ENCODE results near the gene VAV2.

VAV2 gene

DNA sequence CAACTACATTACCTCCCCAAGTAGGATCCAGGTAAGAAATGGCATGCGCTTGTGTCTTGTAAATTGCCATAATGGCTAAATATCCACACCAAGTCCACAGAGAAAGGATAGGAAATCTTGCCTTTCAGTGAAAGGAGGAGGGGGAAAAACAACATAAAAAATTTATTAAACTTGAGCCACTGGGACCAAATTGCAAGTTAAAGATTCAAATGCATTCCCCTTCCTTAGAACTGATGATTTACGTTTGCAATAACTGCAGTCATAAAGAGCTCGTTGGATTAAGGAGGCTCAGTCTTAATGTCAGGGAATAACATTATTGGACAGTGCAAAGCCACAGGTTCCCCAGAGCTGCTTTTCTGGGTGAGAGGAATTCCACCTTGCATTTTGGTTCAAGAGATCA is 161.4 kb downstream of the VAV2 start:
- DNase-seq, result no peak

DNA sequence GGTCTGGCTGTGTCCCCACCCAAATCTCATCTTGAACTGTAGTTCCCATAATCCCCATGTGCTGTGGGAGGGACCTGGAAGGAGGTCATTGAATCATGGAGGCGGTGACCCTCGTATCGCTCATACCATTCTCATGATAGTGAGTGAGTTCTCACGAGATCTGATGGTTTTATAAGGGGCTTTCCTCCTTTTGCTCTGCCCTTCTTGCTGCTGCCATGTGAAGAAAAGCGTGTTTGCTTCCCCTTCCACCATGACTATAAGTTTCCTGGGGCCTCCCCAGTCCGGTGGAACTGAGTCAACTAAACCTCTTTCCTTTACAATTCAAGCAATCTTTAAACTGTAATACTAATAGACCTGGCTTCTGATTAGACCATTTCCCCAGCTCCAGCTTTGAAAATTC is 161.8 kb downstream of the VAV2 start:
- DNase-seq, result no peak

GRCh38 chr9:133828338-133828997 is 163.7 kb downstream of the VAV2 start:
- DNase-seq, result no peak

- DNase-seq, result no peak
Observed at GRCh38 chr9:133826289-133827085, 165.6 kb downstream of the VAV2 start.

- no peak for DNase-seq
Observed at GRCh38 chr9:133825555-133826218, 166.4 kb downstream of the VAV2 start.

GRCh38 chr9:133824802-133825186 is 167.3 kb downstream of the VAV2 start:
- DNase-seq, result no peak

GRCh38 chr9:133824106-133824801 is 167.9 kb downstream of the VAV2 start:
- DNase-seq, result no peak

DNA sequence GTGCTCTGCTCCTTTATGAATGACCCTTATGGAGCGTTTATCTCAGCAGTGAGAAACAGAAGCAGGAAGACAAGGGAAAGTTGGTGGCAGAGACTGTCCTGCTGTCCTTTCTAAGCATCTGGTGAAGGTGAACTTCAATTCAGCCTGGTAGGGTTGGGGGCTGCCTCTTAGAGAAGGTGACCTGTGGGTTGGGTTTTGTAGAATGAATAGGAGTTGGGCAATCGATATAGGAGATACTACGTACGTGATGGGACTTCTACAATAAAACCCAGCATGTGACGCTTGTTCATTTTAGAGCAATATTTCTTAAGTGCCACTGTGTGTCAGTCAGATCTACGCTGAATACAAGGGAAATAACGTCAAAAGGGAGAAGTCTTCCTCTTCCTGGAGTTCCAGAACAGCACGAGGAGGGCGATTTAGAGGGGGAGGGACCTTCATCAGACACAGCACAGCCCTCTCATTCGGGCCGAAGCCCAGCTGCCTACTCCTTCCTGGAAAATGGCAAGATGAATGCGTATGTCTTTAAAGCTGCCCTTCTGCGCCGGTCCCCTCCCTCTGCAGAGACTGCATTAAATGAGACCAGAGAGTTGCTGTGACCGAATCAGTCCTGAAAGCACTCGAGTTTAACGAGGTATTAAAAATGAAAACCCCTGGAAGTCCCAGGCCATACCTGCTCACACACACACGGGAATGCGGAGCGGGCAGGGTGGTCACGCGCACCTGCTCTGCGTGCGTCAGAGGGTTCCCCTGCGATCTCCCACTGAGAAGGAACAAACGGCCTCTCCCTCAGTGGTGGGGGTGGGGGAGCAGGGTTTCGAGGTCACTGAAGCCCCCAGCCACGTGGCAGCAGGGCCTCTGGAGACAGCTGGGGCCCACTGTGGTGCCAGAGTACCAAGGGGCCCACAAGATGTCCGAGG is 168.7 kb downstream of the VAV2 start:
- DNase-seq, result no peak

GRCh38 chr9:133822430-133823065 is 169.6 kb downstream of the VAV2 start:
- DNase-seq, result no peak

DNA sequence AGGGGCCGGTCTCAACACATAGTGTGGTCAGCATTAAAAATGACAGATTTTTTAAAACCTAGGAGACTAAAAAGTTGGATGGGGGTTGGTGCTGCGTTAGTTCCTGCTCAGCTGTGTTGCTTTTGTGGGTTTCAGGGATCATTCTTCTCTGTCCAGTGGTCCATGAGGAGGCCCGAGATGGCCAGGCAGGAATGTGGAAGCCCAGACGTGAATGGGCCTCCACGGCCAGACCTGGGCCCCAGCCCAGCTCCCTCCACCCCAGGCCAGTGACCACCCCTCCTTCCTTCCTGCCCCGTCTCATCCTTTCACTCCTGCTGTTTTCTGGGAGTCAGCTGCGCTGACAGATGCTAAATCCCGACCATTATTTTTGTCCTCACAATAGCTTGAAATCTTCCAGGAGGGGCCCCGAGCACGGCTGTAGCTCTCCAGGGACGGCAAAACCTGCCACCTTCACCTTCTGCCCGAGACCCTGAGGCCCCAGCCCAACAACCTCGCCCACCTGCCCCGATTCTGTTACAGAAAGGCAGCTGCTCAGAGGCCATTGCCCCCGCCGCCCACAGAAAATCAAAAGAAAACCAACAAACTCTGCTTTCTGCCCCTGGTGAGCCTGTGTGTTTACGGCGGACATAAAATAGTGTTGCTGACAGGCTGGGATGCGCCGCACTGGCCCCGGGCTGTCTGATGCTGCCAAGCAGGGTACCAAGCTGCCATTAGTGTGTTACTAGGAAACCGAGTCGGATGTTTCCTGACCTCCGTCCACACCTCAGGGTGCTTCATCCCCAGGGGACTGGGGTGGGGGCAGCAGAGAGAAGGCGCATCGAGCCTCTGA is 170.3 kb downstream of the VAV2 start:
- DNase-seq, result no peak

GRCh38 chr9:133819923-133820322 is 172.2 kb downstream of the VAV2 start:
- no peak for DNase-seq

DNA sequence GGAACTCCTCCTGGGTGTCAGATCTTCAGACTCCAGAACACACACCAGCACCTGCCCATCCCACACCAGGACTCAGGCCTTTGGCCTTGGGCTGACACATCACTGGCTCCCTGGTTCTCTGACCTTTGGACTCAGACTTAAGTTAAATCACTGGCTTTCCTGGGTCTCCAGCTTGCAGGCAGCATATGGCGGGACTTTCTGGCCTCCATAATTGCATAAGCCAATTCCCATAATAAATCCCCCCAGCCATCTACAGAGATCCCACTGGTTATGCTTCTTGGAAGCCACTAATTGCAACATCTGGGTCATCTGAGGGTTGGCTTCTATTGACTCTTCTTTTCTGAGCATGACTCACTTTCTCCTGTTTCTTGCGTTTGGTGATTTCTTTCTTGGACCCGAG is 173.7 kb downstream of the VAV2 start:
- DNase-seq, result no peak

- no peak for DNase-seq
Observed at GRCh38 chr9:133815781-133816180, 176.3 kb downstream of the VAV2 start.

DNA sequence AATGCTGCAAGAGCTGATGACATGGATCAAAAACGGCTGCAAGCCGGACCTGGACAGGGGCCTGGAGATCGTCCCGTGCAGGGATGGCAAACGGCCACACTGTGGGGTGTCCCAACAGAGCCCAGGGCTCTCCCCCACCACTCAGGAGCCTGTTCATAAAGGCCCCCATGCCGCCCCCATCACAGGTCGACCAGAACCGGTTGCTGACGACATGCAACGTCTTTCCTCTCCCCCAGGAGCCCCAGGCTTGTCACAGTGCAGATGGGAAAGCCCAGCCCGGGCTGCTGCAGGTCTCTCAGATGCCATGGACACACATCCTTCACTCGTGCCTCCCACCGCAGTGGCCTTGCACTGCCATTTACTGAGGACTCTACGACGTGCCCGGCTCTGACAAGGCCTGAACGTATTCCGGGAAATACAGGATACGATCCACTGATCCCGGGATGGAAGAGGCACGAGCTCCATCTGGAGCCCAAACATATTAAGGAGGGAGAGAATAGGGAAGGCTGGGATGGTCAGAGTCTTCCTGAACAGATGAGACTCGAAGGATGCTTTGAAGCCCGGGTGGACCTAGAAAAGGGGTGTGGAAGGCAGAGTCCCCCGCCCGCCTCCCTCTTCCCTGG is 177.4 kb downstream of the VAV2 start:
- DNase-seq, result no peak

DNA sequence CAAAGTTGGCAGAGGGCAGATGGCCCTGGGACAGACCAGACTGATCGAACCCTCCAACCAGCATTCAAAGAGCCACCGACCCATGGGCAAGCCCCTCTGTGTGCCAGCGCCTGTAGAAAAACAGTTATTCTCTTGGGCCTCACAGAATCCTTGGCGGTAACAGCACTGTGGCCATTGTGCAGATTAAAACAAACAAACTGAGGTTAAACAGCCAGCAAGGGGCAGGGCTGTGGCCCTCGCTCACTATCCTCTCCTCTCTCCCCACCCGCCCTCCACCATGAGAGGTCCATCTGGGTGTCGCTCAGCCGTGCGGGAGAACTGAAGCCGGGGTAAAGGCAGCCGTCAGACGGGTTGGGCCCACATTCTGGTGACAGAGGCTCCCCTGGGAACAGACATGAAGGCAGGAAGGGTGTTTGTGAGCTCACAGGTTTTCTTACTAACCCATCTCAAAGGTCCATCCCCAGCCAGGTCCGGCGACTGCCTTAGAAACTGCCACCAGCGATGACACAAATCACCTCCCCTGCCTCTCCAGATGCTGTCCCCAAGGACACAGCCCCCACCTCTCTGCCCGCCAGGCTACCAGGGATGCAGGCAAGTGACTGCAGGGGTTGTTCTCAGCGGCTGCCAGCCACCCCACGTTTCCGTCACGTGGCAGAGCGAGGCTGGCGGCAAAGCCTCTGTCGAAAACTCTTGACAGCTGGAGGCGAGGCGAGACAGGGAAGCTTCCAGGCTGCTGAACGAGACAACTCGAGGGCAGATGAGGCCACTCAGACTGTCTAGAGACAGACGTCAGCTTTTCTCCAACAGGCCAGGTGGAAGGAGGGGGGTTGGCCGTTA is 178.2 kb downstream of the VAV2 start:
- DNase-seq, result no peak

- no peak for DNase-seq
Observed at GRCh38 chr9:133812941-133813748, 179.0 kb downstream of the VAV2 start.

DNA sequence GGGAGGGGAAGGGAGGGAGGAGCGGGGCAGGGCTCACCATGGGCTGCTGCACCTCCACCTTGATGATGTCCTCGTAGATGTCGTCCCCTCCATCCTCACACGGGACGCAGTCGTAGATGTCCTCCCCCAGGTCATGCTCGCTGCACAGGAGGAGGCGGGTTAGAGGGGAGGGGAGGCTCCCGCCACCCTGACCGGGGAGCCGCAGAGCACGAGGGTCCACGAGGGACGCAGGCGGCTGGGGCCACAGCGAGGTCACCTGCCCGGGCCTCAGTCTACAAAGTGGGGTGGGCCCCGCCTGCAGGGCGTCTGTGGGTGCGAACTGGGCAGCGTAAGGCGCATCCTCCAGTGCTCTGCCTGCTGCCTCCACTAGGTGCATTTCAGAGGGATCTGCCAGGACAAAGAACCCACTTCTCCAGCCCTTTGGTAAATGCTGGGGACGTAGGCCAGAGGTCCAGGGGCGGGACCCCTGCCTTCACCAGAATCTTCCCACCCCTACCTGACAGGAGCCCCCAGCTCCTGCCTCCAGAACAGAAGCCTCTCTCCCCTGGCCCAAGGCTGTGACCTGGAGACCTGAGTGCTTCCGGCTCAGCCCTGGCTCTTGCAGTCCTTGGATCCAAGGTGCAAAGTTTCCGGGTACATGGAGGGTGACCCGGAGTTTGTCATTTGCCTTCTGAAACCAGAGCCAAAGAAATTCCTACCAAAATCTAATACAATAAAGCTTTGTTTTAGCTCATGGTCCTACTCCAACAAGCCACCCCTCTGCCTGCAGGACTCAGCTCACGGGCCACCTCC is 179.9 kb downstream of the VAV2 start:
- no peak for DNase-seq

GRCh38 chr9:133811471-133811870 is 180.7 kb downstream of the VAV2 start:
- DNase-seq, result no peak
